HepG2 (cell line): ENCODE results near the gene ALX3. TPM values are rescaled to one million over a fixed set of nuclear protein-coding genes. Genes with fewer than 3 reads are reported as not detected.

Experiments used
- ATF2 ChIP-seq: sonication (generic); formaldehyde crosslinking; IDR thresholded peaks from 2 replicates; pipeline ENCODE4 v1.4.0; 2020; ENCODE audit warnings: missing genetic modification reagents
- BCL3 ChIP-seq: sonication (generic); formaldehyde crosslinking; IDR thresholded peaks from 2 replicates; pipeline ENCODE4 v1.5.1; 2020; ENCODE audit warnings: mild to moderate bottlenecking, missing genetic modification reagents, moderate library complexity
- FLYWCH1 ChIP-seq: sonication (generic); formaldehyde crosslinking; IDR thresholded peaks from 2 replicates; pipeline ENCODE4 v1.8.1; 2023; ENCODE audit warnings: mild to moderate bottlenecking, missing genetic modification reagents
- GATA4 ChIP-seq: sonication (generic); IDR thresholded peaks from 2 replicates; pipeline ENCODE4 v1.6.1; 2016; ENCODE audit warnings: antibody characterized with exemption, low read depth, borderline replicate concordance
- GTF2F1 ChIP-seq: fragments of 150-350 bp; IDR thresholded peaks from 2 replicates; pipeline ENCODE4 v1.6.1; 2014; ENCODE audit warnings: low read length
- HDAC6 ChIP-seq: fragments of 200-600 bp; sonication (generic); IDR thresholded peaks from 2 replicates; pipeline ENCODE4 v1.7.0; 2017; ENCODE audit warnings: mild to moderate bottlenecking, antibody characterized with exemption, low read length, low read depth
- JUND ChIP-seq: sonication (generic); formaldehyde crosslinking; IDR thresholded peaks from 2 replicates; pipeline ENCODE4 v1.8.0; 2022; ENCODE audit warnings: mild to moderate bottlenecking, missing genetic modification reagents
- MLX ChIP-seq: IDR thresholded peaks from 2 replicates; pipeline ENCODE4 v1.6.1; 2016
- NBN ChIP-seq: fragments of 450-650 bp; conservative IDR thresholded peaks from 2 replicates; pipeline ENCODE4 v1.6.1; 2017
- RFXAP ChIP-seq: sonication (generic); formaldehyde crosslinking; IDR thresholded peaks from 2 replicates; pipeline ENCODE4 v1.4.0; 2020; ENCODE audit warnings: missing genetic modification reagents, borderline replicate concordance
- SMARCC2 ChIP-seq: fragments of 450-650 bp; IDR thresholded peaks from 2 replicates; pipeline ENCODE4 v1.6.1; 2017; ENCODE audit warnings: antibody characterized with exemption, mild to moderate bottlenecking
- SNAPC5 ChIP-seq: sonication (generic); formaldehyde crosslinking; IDR thresholded peaks from 2 replicates; pipeline ENCODE4 v1.8.1; 2023; ENCODE audit warnings: mild to moderate bottlenecking, missing genetic modification reagents, borderline replicate concordance
- THAP11 ChIP-seq: IDR thresholded peaks from 2 replicates; pipeline ENCODE4 v1.6.1; 2016; ENCODE audit warnings: missing biosample characterization, missing genetic modification reagents
- ZBTB33 ChIP-seq: sonication (generic); formaldehyde crosslinking; IDR thresholded peaks from 2 replicates; pipeline ENCODE4 v1.4.0; 2020; ENCODE audit warnings: missing genetic modification reagents
- ZNF124 ChIP-seq: sonication (generic); formaldehyde crosslinking; IDR thresholded peaks from 2 replicates; pipeline ENCODE4 v1.4.0; 2020; ENCODE audit warnings: missing genetic modification reagents
- ZNF232 ChIP-seq: sonication (generic); formaldehyde crosslinking; IDR thresholded peaks from 2 replicates; pipeline ENCODE4 v1.4.0; 2020; ENCODE audit warnings: missing genetic modification reagents, borderline replicate concordance
- ZNF414 ChIP-seq: sonication (generic); formaldehyde crosslinking; IDR thresholded peaks from 2 replicates; pipeline ENCODE4 v1.5.0; 2020; ENCODE audit warnings: missing genetic modification reagents
- ZNF503 ChIP-seq: sonication (generic); formaldehyde crosslinking; IDR thresholded peaks from 2 replicates; pipeline ENCODE4 v1.4.0; 2020; ENCODE audit warnings: missing genetic modification reagents
- ZNF562 ChIP-seq: sonication (generic); formaldehyde crosslinking; IDR thresholded peaks from 2 replicates; pipeline ENCODE4 v1.8.0; 2022; ENCODE audit warnings: missing genetic modification reagents, borderline replicate concordance
- ZNF615 ChIP-seq: sonication (generic); formaldehyde crosslinking; IDR thresholded peaks from 2 replicates; pipeline ENCODE4 v1.5.0; 2020; ENCODE audit warnings: mild to moderate bottlenecking, missing genetic modification reagents, borderline replicate concordance
- polyA plus RNA-seq, 8 experiments: library from polyadenylated mRNA; depleted of rRNA in 3 of 8; stranded (reverse) in 7 of 8; unstranded in 1 of 8; fragments of >200 nt; fragmentation: Illumina TruSeq in 4 of 8; extraction: Trizol in 4 of 8; gene quantifications; 2 replicates each; pipeline versions ENCODE4 v1.2.1 to v1.2.3, GENCODE V29; 2011 to 2016; ENCODE audit warnings: low read depth in 4 of 8, missing spikeins in 1 of 8, mixed read lengths in 1 of 8; ENCODE audit not compliant: insufficient read depth in 1 of 8
- total RNA-seq, 5 experiments: library from RNA; depleted of rRNA; stranded (reverse); fragments of >200 nt; fragmentation: Illumina TruSeq; extraction: Trizol; gene quantifications; 2 replicates each; pipeline ENCODE4 v1.2.3, GENCODE V29; 2016; ENCODE audit warnings: low read depth in 1 of 5

ALX3 gene
- total and polyA plus RNA-seq, 2 of the 13 experiments (the other 11 are each of a cell fraction or from before 2014, with no cell fraction given): not detected

GRCh38 chr1:110034451-110035235 lies 35.8 kb downstream of the ALX3 start, which contains the start of gene STRIP1 (continued):
- TF ChIP-seq ZNF615 (CRISPR knock-in tag) (0 out of 2 replicates have a peak, but pooled peaks have one; percentile 39), ZBTB33 (CRISPR knock-in tag) (no peak), ZNF503 (CRISPR knock-in tag) (no peak), MLX (CRISPR knock-in tag) (no peak; the same call in 1 of the 2 replicates), ZNF414 (CRISPR knock-in tag) (peak; percentile 43; the same call in 1 of the 2 replicates), NBN (no peak), GTF2F1 (no peak), ZNF232 (CRISPR knock-in tag) (0 out of 2 replicates have a peak, but pooled peaks have one; percentile 32), ZNF562 (CRISPR knock-in tag) (no peak), BCL3 (CRISPR knock-in tag) (peak; percentile 42; the same call in 1 of the 2 replicates), RFXAP (CRISPR knock-in tag) (0 out of 2 replicates have a peak, but pooled peaks have one; percentile 37), ZNF124 (CRISPR knock-in tag) (no peak; the same call in 1 of the 2 replicates), HDAC6 (no peak), GATA4 (no peak), FLYWCH1 (CRISPR knock-in tag) (no peak), THAP11 (CRISPR knock-in tag) (peak; percentile 92), SMARCC2 (no peak), SNAPC5 (CRISPR knock-in tag) (no peak), ATF2 (CRISPR knock-in tag) (no peak), JUND (no peak)
